Heart right ventricle (tissue), 16 donors: ENCODE measurements around the gene UGGT2. TPM values are rescaled to one million over a fixed set of nuclear protein-coding genes. Genes with fewer than 3 reads are reported as not detected.
"Not testable (repeated sequence)": the region's sequence is repeated elsewhere in the genome, so short reads cannot be mapped to it uniquely, and the experiment has no call there.

Experiments used
- ATAC-seq, 8 donors: fragments of 200-7000 bp; cut with Tn5 transposase; one replicate each; pipeline ENCODE4 v1.9.1; 2020; ENCODE audit warnings: mild to moderate bottlenecking in 8 of 8, moderate library complexity in 8 of 8, moderate number of reproducible peaks in 1 of 8
- DNase-seq, 2 donors: peaks; one replicate each; pipeline ENCODE4 v3.0.0-alpha.2; 2020
- H3K27ac ChIP-seq, 10 donors: fragments of 200-600 bp; sonication (generic) in 2 of 10; one replicate each; pipeline versions ENCODE4 v1.5.0 to v1.8.0; 2020 to 2022; ENCODE audit warnings: mild to moderate bottlenecking in 3 of 10
- H3K27me3 ChIP-seq, 7 donors: fragments of 200-600 bp; one replicate each; pipeline ENCODE4 v1.8.0; 2021 to 2022; ENCODE audit warnings: mild to moderate bottlenecking in 2 of 7
- H3K36me3 ChIP-seq, 9 donors: fragments of 200-600 bp; sonication (generic) in 1 of 9; one replicate each; pipeline versions ENCODE4 v1.5.0 to v1.8.0; 2020 to 2022; ENCODE audit warnings: mild to moderate bottlenecking in 2 of 9
- H3K4me1 ChIP-seq, 9 donors: fragments of 200-600 bp; sonication (generic) in 1 of 9; one replicate each; pipeline versions ENCODE4 v1.5.0 to v1.8.0; 2020 to 2022; ENCODE audit warnings: mild to moderate bottlenecking in 4 of 9
- H3K4me3 ChIP-seq, 10 donors: fragments of 200-600 bp; sonication (generic) in 2 of 10; one replicate each; pipeline versions ENCODE4 v1.5.0 to v1.8.0; 2020 to 2022; ENCODE audit warnings: mild to moderate bottlenecking in 7 of 10, moderate library complexity in 2 of 10
- H3K9me3 ChIP-seq, 11 donors: fragments of 200-600 bp in 10 of 11; sonication (generic) in 2 of 11; one replicate each; pipeline versions ENCODE4 v1.5.0 to v1.8.0; 2013 to 2022; ENCODE audit warnings: mild to moderate bottlenecking in 2 of 11, control low read depth in 1 of 11, moderate library complexity in 1 of 11
- WGBS, 2 donors: extraction: QIAGEN DNeasy Blood & Tissue Kit; methylation state at CpG; one replicate each; pipeline ENCODE4 v1.1.7; 2013; ENCODE audit warnings: inconsistent platforms in 1 of 2; 5-methylcytosine and 5-hydroxymethylcytosine counted together
- intact Hi-C, 10 donors: fragments of 100-400 bp; cut with DNase I; formaldehyde crosslinking; loops; one replicate each; pipeline versions ENCODE4 v1.11.1 to v1.14.2; 2022
- polyA plus RNA-seq, 2 donors: library from polyadenylated mRNA; stranded (reverse); fragments of 200-250 nt; gene quantifications; one replicate each; pipeline ENCODE4 v1.2.3, GENCODE V29; 2013
- total RNA-seq, 10 donors: library from RNA; stranded (reverse); fragmentation: NEBNext Ultra II Directional in 3 of 10; extraction: Animal tissue kit (Norgen Biotek cat#: 25700) in 3 of 10; gene quantifications; one replicate each; pipeline versions ENCODE4 v1.2.1 to v1.2.4, GENCODE V29; 2021 to 2023
- TF ChIP-seq, protein P1 (sequence below), 9 donors: fragments of 200-600 bp; sonication (generic) in 2 of 9; IDR thresholded peaks; one replicate each; pipeline versions ENCODE4 v1.5.0 to v1.8.0; 2021 to 2022; ENCODE audit warnings: antibody characterized with exemption in 9 of 9, mild to moderate bottlenecking in 5 of 9, moderate library complexity in 1 of 9
- donor health status: Arrhythmogenic right ventricular cardiomyopathy.
- donor health status: ischemic (EF 13 %, LVEDD 7.1; RV severe dilation, severe dysfunction).
- donor health status: healthy with polysubstance abuse.
- donor health status: DM: no; HTN: yes; CAD: no.
- donor health status: DM: no; HTN: no; CAD: no.
- donor health status: ischemic (EF 25% LVEDD 6.9; RV normal size, moderate dysfunction).
- donor health status: ischemic (EF 25% LVEDD 5.7; RV mildly dilated, moderate dysfunction).
- donor health status: healthy.
- donor health status: DM: yes; HTN: yes; CAD: no.
- donor health status: Ischemic cardiomyopathy.
- donor health status: ischemic (EF 35%, LVEDD 5.7; RV mildly dilated, moderate dysfunction).
- donor health status: nonischemic (EF 11% LVEDD 7.7; RV severe dilation, severe dysfunction).
- donor health status: DM: yes; HTN: yes; CAD: no.
- donor health status: PGD.
- donor health status: ischemic (EF 29% LVEDD 5.4; RV normal size, mild dysfunction).
- donor health status: nonischemic (EF 23%, LVEDD 6.1; RV moderate dilation, normal function).

UGGT2 gene
- total and polyA plus RNA-seq, 12 donors, result 4.7 to 13.4 (median 11.0) TPM

DNA sequence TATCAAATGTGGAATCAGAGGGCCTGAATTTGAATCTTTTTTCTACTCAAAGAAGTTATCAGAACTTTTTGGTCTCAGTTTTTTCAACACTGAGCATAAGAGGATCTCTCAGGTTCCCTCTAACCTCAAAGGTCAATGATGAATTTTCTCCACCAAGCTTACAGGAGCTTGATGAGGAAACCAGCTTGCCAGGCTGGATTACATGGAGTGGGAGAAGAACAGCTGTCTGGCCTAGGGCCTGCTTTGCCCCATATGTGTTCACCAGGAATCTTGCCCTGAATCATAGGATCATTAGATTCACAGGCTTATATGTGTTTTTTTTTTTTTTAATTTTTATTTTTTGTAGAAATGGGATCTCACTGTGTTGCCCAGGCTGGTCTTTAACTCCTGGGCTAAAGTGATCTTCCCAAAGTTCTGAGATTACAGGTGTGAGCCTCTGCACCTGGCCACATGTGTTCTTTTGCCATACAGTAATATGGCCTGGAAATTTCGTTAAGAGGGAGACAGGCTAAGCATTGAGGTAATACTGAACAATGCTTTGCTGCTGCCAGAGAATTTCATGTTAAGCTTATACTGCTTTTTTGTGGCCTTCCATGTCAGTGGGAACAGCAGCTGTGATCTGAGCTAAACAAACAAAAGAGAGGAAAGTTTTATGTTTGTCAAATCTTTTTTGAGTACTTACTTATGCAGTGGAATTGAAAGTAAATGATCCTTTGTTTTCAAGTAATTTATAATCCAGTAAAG, 265.7 kb downstream of the UGGT2 start:
- Histone ChIP-seq H3K9me3 (peaks cover 0 to 10% (median 0%) of the 10 kb centered on the region in 11 donors), H3K36me3 (peaks cover 0 to 77% (median 39%) of the 10 kb centered on the region in 9 donors), H3K4me1 (peaks cover 0 to 6% (median 0%) of the 10 kb centered on the region in 9 donors), H3K4me3 (no peak overlapping the region), H3K27me3 (no peaks in the 10 kb centered on the region), H3K27ac (no peak overlapping the region)
- no peak for ATAC-seq
- TF ChIP-seq, protein P1, sequence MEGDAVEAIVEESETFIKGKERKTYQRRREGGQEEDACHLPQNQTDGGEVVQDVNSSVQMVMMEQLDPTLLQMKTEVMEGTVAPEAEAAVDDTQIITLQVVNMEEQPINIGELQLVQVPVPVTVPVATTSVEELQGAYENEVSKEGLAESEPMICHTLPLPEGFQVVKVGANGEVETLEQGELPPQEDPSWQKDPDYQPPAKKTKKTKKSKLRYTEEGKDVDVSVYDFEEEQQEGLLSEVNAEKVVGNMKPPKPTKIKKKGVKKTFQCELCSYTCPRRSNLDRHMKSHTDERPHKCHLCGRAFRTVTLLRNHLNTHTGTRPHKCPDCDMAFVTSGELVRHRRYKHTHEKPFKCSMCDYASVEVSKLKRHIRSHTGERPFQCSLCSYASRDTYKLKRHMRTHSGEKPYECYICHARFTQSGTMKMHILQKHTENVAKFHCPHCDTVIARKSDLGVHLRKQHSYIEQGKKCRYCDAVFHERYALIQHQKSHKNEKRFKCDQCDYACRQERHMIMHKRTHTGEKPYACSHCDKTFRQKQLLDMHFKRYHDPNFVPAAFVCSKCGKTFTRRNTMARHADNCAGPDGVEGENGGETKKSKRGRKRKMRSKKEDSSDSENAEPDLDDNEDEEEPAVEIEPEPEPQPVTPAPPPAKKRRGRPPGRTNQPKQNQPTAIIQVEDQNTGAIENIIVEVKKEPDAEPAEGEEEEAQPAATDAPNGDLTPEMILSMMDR (IDR thresholded peaks at IDR 0.05), result no peak
- intact Hi-C loops, result no loop called here
- 74 to 80% methylated on average over 1 of the region's 1 CpG for WGBS, 2 donors
- DNase-seq, result no peak

DNA sequence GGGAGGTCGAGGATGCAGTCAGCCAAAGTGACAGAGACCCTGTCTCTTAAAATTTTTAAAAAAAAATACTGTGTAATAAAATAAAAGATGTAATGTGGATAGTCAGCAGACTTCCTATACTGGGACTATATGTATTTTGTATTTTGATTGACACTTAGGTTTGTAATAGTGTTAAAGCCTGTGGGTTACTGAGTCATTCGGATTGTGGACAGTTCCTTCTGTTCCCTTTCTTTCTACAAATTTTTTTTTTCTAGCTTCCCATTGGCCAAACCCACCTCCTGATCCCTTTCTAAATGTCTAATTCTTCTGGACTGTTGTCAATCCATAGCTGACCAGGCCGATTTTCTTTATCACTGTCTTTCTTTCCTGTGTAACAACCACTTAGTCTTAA, 268.3 kb downstream of the UGGT2 start:
- Histone ChIP-seq H3K36me3 (peaks cover 0 to 76% (median 27%) of the 10 kb centered on the region in 9 donors), H3K4me3 (no peak overlapping the region), H3K27me3 (no peaks in the 10 kb centered on the region), H3K9me3 (peaks cover 0 to 13% (median 0%) of the 10 kb centered on the region in 11 donors), H3K27ac (no peak overlapping the region), H3K4me1 (peaks cover 0 to 6% (median 0%) of the 10 kb centered on the region in 9 donors)
- WGBS, 2 donors, result 77 to 78% methylated on average over 3 of the region's 3 CpGs
- TF ChIP-seq, protein P1 (IDR thresholded peaks at IDR 0.05), result no peak
- DNase-seq (no peak), ATAC-seq (no peak)
- intact Hi-C loops, result no loop called here

DNA sequence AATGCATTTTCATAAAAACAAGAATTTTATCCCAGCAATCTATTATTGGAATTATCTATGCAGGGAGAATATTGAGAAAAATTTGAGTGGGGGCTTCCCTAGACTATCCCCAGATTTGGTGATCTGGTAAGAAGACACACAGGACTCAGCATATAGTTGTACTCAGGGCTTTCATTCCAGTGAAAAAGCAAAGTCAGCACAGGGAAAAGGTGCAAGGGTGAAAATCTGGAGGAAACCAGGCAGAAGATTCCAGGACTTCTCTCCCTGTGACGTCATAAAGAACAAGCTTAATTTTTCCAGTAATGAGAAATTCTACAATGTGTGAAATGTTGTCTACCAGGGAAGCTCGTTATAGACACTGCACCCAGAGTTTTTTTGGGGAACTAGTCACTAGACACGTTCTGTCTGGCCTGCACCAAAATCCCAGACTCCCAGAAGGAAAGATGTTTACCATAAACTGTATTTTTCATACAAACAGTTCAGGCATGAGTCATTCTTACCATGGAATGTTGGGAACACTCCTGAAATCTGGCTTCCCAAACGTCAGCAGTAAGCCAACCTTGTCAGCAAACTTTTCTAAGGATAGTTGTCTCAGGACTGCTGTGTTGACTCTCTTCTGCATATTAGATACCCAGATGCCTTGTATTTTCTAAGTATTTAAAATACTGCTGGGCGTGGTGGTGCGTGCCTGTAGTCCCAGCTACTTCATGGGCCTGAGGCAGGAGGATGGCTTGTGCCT, 268.9 kb downstream of the UGGT2 start:
- TF ChIP-seq, protein P1 (IDR thresholded peaks at IDR 0.05), result no peak
- intact Hi-C loops, result no loop called here
- peaks cover 0 to 10% (median 0%) of the 10 kb centered on the region in 11 donors for H3K9me3 ChIP-seq
- H3K36me3 ChIP-seq, result peaks cover 0 to 75% (median 21%) of the 10 kb centered on the region in 9 donors
- no peak overlapping the region for H3K4me3 ChIP-seq
- no peaks in the 10 kb centered on the region for H3K27me3 ChIP-seq
- DNase-seq, result no peak
- peaks cover 0 to 6% (median 0%) of the 10 kb centered on the region in 9 donors for H3K4me1 ChIP-seq
- WGBS, 2 donors, result 75 to 78% methylated on average over 6 of the region's 6 CpGs
- no peak overlapping the region for H3K27ac ChIP-seq
- ATAC-seq, result peak in 2 of 8 donors; percentile 19 to 38

DNA sequence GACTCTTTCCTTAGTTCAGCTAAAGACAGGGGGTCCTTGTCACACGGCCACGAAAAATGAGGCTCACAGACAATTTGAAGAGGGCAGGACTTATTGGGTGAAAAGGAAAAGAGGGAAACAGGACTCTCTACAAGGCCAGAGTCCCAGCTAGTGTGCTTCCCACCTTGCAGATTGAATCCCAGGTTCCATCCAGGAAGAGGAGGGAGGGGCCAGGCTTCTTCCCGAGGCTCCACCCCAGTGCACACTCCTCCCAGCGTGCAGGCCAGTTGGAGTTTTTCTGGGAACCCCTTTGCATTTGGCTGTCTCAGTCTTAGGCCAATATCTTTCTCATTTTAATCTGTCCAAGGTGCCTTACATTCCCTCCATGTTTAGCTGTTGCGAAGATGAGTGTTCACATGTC, 269.5 kb downstream of the UGGT2 start:
- WGBS, 2 donors, result 81 to 83% methylated on average over 5 of the region's 5 CpGs
- intact Hi-C loops, result no loop called here
- Histone ChIP-seq H3K27me3 (no peaks in the 10 kb centered on the region), H3K4me1 (peaks cover 0 to 6% (median 0%) of the 10 kb centered on the region in 9 donors), H3K27ac (no peak overlapping the region), H3K4me3 (no peak overlapping the region), H3K9me3 (peaks cover 0 to 6% (median 0%) of the 10 kb centered on the region in 11 donors), H3K36me3 (peaks cover 0 to 71% (median 17%) of the 10 kb centered on the region in 9 donors)
- DNase-seq (no peak), ATAC-seq (no peak)
- TF ChIP-seq, protein P1 (IDR thresholded peaks at IDR 0.05), result no peak

DNA sequence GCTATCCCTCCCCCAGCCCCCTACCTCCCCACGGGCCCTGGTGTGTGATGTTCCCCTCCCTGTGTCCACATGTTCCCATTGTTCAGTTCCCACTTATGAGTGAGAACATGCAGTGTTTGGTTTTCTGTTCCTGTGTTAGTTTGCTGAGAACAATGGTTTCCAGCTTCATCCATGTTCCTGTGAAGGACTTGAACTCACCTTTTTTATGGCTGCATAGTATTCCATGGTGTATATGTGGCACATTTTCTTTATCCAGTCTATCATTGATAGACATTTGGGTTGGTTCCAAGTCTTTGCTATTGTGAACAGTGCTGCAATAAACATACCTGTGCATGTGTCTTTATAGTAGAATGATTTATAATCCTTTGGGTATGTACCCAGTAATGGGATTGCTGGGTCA, 271.3 kb downstream of the UGGT2 start:
- intact Hi-C loops, H3K4me3 ChIP-seq, DNase-seq, H3K27me3 ChIP-seq, H3K27ac ChIP-seq, H3K9me3 ChIP-seq, ATAC-seq, H3K4me1 ChIP-seq: not testable (repeated sequence)
- peaks cover 0 to 71% (median 9%) of the 10 kb centered on the region in 9 donors for H3K36me3 ChIP-seq
- 100% methylated on average over 1 of the region's 1 CpG for WGBS, 2 donors
